Measurements from ENCODE around the gene TTLL11. TPM values are rescaled to one million over a fixed set of nuclear protein-coding genes. Genes with fewer than 3 reads are reported as not detected.

Gene TTLL11
- polyA plus RNA-seq, 1 donor (not counting 4 experiments of a cell fraction or from before 2014, with no cell fraction given), result 8.0 TPM

- dilution Hi-C loops (cut with MboI; ENCODE audit: extremely low pct_ligation_motif_present, low sequenced_read_pairs), result no loop called here
- TF ChIP-seq EZH2 (IDR thresholded peaks at IDR 0.05; ENCODE audit: low read length) (no peak), CTCF (optimal IDR thresholded peaks at IDR 0.05 in 1 of 3, IDR thresholded peaks at IDR 0.05 in 1 of 3, conservative IDR thresholded peaks at IDR 0.05 in 1 of 3; ENCODE audit: extremely low read depth in 1 of 3, insufficient read depth in 2 of 3, low read length in 3 of 3) (no peak)
- Histone ChIP-seq H2AFZ (ENCODE audit: control insufficient read depth, low read length) (no peak overlapping the region), H3K79me2 (ENCODE audit: control insufficient read depth, insufficient read depth, low read length) (no peaks in the 10 kb centered on the region), H3K9me1 (ENCODE audit: control insufficient read depth, extremely low read depth, insufficient read depth, low read length) (no peaks in the 10 kb centered on the region), H3K9ac (ENCODE audit: control insufficient read depth, extremely low read depth, insufficient read depth, low read length) (no peak overlapping the region), H3K27me3 (ENCODE audit: control insufficient read depth, extremely low read depth, insufficient read depth, low read length) (no peaks in the 10 kb centered on the region), H3K9me3 (ENCODE audit: control insufficient read depth, low read depth, low read length) (no peaks in the 10 kb centered on the region), H4K20me1 (ENCODE audit: control insufficient read depth, extremely low read depth, insufficient read depth, low read length) (peaks cover 3% of the 10 kb centered on the region), H3K36me3 (ENCODE audit: control insufficient read depth in 2 of 2, extremely low read depth in 1 of 2, insufficient read depth in 2 of 2, low read length in 2 of 2) (no peaks in the 10 kb centered on the region), H3K4me1 (ENCODE audit: control insufficient read depth, extremely low read depth, insufficient read depth, low read length) (no peaks in the 10 kb centered on the region), H3K4me2 (ENCODE audit: control insufficient read depth, extremely low read depth, insufficient read depth, low read depth, low read length) (no peak overlapping the region), H3K4me3 (ENCODE audit: control insufficient read depth in 2 of 3, extremely low read depth in 1 of 3, insufficient read depth in 2 of 3, low read depth in 1 of 3, low read length in 3 of 3) (no peak overlapping the region), H3K27ac (ENCODE audit: control insufficient read depth, insufficient read depth, low read length) (no peak overlapping the region)
- FAIRE-seq (no peak), DNase-seq (ENCODE audit: low read depth, low spot score) (no peak)
These were observed 9.0 kb downstream of the TTLL11 start for GRCh38 chr9:122084026-122084675.

DNA sequence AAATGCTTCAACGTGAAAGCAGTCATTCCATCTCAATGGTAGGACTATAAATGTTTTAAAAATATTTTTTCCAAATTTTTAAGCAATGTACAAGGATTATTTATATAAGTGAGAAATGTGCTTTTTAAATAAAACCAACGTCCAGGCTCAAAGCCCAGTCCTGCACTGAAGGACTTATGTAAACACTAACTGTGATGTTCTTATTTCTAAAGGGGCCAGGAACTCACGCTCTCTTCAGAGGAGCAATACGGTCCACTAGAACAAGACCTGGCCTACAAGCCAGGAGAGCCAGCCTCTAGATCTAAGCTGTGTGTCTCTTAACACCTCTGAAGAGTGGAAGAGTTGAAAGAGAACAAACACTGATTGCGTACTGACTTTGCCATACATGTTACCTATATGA, 12.1 kb downstream of the TTLL11 start:
- Histone ChIP-seq H3K4me2 (ENCODE audit: control insufficient read depth, extremely low read depth, insufficient read depth, low read depth, low read length) (no peak overlapping the region), H3K4me1 (ENCODE audit: control insufficient read depth, extremely low read depth, insufficient read depth, low read length) (no peaks in the 10 kb centered on the region), H2AFZ (ENCODE audit: control insufficient read depth, low read length) (no peak overlapping the region), H3K79me2 (ENCODE audit: control insufficient read depth, insufficient read depth, low read length) (no peaks in the 10 kb centered on the region), H4K20me1 (ENCODE audit: control insufficient read depth, extremely low read depth, insufficient read depth, low read length) (peaks cover 3% of the 10 kb centered on the region), H3K9me3 (ENCODE audit: control insufficient read depth, low read depth, low read length) (no peaks in the 10 kb centered on the region), H3K27ac (ENCODE audit: control insufficient read depth, insufficient read depth, low read length) (no peak overlapping the region), H3K27me3 (ENCODE audit: control insufficient read depth, extremely low read depth, insufficient read depth, low read length) (no peaks in the 10 kb centered on the region), H3K9me1 (ENCODE audit: control insufficient read depth, extremely low read depth, insufficient read depth, low read length) (no peaks in the 10 kb centered on the region), H3K4me3 (ENCODE audit: control insufficient read depth in 2 of 3, extremely low read depth in 1 of 3, insufficient read depth in 2 of 3, low read depth in 1 of 3, low read length in 3 of 3) (no peak overlapping the region), H3K9ac (ENCODE audit: control insufficient read depth, extremely low read depth, insufficient read depth, low read length) (no peak overlapping the region), H3K36me3 (ENCODE audit: control insufficient read depth in 2 of 2, extremely low read depth in 1 of 2, insufficient read depth in 2 of 2, low read length in 2 of 2) (no peaks in the 10 kb centered on the region)
- FAIRE-seq (no peak), DNase-seq (ENCODE audit: low read depth, low spot score) (no peak)
- dilution Hi-C loops (cut with MboI; ENCODE audit: extremely low pct_ligation_motif_present, low sequenced_read_pairs), result no loop called here
- no peak for TF ChIP-seq EZH2 (IDR thresholded peaks at IDR 0.05; ENCODE audit: low read length)
- TF ChIP-seq CTCF (optimal IDR thresholded peaks at IDR 0.05 in 1 of 3, IDR thresholded peaks at IDR 0.05 in 1 of 3, conservative IDR thresholded peaks at IDR 0.05 in 1 of 3; ENCODE audit: extremely low read depth in 1 of 3, insufficient read depth in 2 of 3, low read length in 3 of 3), result no peak

Data from keratinocyte (primary cell).